ENCODE results near the gene ZNF497. TPM values are rescaled to one million over a fixed set of nuclear protein-coding genes. Genes with fewer than 3 reads are reported as not detected.
A peak's percentile ranks its signal among the peaks of the same experiment; 100 is the strongest.

ZNF497 gene
- total and polyA plus RNA-seq, 10 of the 15 experiments (the other 5 are each of a cell fraction or from before 2014, with no cell fraction given), result 0.09 to 0.82 (median 0.28) TPM

- Histone ChIP-seq H2AFZ (ENCODE audit: control insufficient read depth, low read depth, low read length) (peak within 1 kb of the TSS; percentile 68), H3K4me2 (ENCODE audit: control insufficient read depth, insufficient read depth) (peak within 1 kb of the TSS; percentile 88), H3K4me3 (peak within 1 kb of the TSS; percentile 97), H3K27ac (ENCODE audit: control insufficient read depth, insufficient read depth) (peak within 1 kb of the TSS; percentile 97), H3K36me3 (ENCODE audit: control insufficient read depth in 2 of 2, insufficient read depth in 2 of 2, low read length in 1 of 2) (peaks cover 0 to 14% of the 10 kb centered on the region in 2 experiments), H4K20me1 (ENCODE audit: control insufficient read depth, insufficient read depth) (no peaks in the 10 kb centered on the region), H3K27me3 (replicated peaks in 1 of 2; ENCODE audit: control insufficient read depth in 2 of 2, insufficient read depth in 2 of 2, low read length in 1 of 2) (no peaks in the 10 kb centered on the region), H3K9ac (ENCODE audit: control insufficient read depth, insufficient read depth, low read length) (peak within 1 kb of the TSS; percentile 96), H3K4me1 (ENCODE audit: control insufficient read depth, insufficient read depth, low read length) (peaks cover 15% of the 10 kb centered on the region), H3K9me3 (replicated peaks; ENCODE audit: control insufficient read depth, insufficient read depth, low read length) (no peaks in the 10 kb centered on the region), H3K79me2 (ENCODE audit: control insufficient read depth, insufficient read depth, low read length) (peaks cover 44% of the 10 kb centered on the region)
- TSS peak; percentile 97 for BruUV-seq (replicated peaks)
- whole genome bisulfite sequencing (ENCODE audit: insufficient coverage, insufficient replicate concordance, low lambda C conversion rate, missing lambda C conversion rate), result 1% methylated on average over 58 of the region's 64 CpGs
- intact Hi-C loops (cut with micrococcal nuclease; ENCODE audit: unreplicated experiment), result no loop called here
- DNase-seq (ENCODE audit: low read depth, low spot score) (peak; percentile 96), ATAC-seq (peak; percentile 90), FAIRE-seq (peak; percentile 93)
- ChIA-PET CTCF (interaction anchor here (0.6 kb wide), 1 partner anchor 56 kb away, joined by 3 read pairs; no protein-coding TSS in a partner anchor), RAD21 (ENCODE audit: unreplicated experiment) (interaction anchor here (1.0 kb wide), 2 partner anchors 22 to 25 kb away, joined by 3 read pairs; partner anchors contain the start of gene ZNF584), POLR2A (interaction anchor here (1.5 kb wide), 1 partner anchor 102 kb away, joined by 4 read pairs; no protein-coding TSS in a partner anchor), SMC1A (ENCODE audit: uncharacterized antibody, unreplicated experiment) (interaction anchor here (1.5 kb wide), 1 partner anchor 23 kb away, joined by 3 read pairs; no protein-coding TSS in a partner anchor)
- in situ Hi-C loops (cut with MboI), result no loop called here
- peak; percentile 99 for TF ChIP-seq NR2C1 (IDR thresholded peaks at IDR 0.05)
- TF ChIP-seq ZNF622 (IDR thresholded peaks at IDR 0.05), result no peak
- TF ChIP-seq BMI1 (IDR thresholded peaks at IDR 0.05; ENCODE audit: borderline replicate concordance), result no peak
- no peak for TF ChIP-seq MEF2A (IDR thresholded peaks at IDR 0.05; ENCODE audit: insufficient read depth, low read depth, low read length)
- TF ChIP-seq NBN (IDR thresholded peaks at IDR 0.05), result no peak
- TF ChIP-seq IKZF1 (conservative IDR thresholded peaks at IDR 0.05), result peak; percentile 90
- peak; percentile 86 for TF ChIP-seq NR2C2 (IDR thresholded peaks at IDR 0.05; ENCODE audit: borderline replicate concordance, control insufficient read depth, insufficient read length, low read depth)
- no peak for TF ChIP-seq ZZZ3 (IDR thresholded peaks at IDR 0.05; ENCODE audit: control insufficient read depth, insufficient read length, low read depth)
- peak; percentile 85 for TF ChIP-seq SP1 (IDR thresholded peaks at IDR 0.05; ENCODE audit: low read depth, low read length)
- peak; percentile 93; the same call in 2 of the 3 replicates for TF ChIP-seq POU2F2 (IDR thresholded peaks at IDR 0.05; ENCODE audit: borderline replicate concordance, low read depth, low read length)
- TF ChIP-seq NFYA (IDR thresholded peaks at IDR 0.05; ENCODE audit: borderline replicate concordance, low read depth, low read length), result no peak
- peak; percentile 93 for TF ChIP-seq SMARCA5 (IDR thresholded peaks at IDR 0.05)
- peak; percentile 49 for TF ChIP-seq MLLT1 (IDR thresholded peaks at IDR 0.05)
- TF ChIP-seq EP300 (IDR thresholded peaks at IDR 0.05; ENCODE audit: borderline replicate concordance in 1 of 2, control insufficient read depth in 1 of 2, low read depth in 2 of 2, low read length in 2 of 2), result no peak
- no peak for TF ChIP-seq WRNIP1 (IDR thresholded peaks at IDR 0.05; ENCODE audit: borderline replicate concordance, low read depth, low read length)
- no peak for TF ChIP-seq IRF5 (IDR thresholded peaks at IDR 0.05; ENCODE audit: borderline replicate concordance)
- TF ChIP-seq BRCA1 (IDR thresholded peaks at IDR 0.05; ENCODE audit: low read depth, low read length), result no peak
- peak; percentile 44; the same call in 1 of the 2 replicates for TF ChIP-seq PAX5 (IDR thresholded peaks at IDR 0.05; ENCODE audit: borderline replicate concordance, low read depth, low read length)
- TF ChIP-seq CHD2 (IDR thresholded peaks at IDR 0.05; ENCODE audit: borderline replicate concordance, low read depth, low read length), result peak; percentile 76
- no peak; the same call in 1 of the 2 replicates for TF ChIP-seq FOXM1 (IDR thresholded peaks at IDR 0.05; ENCODE audit: low read depth, low read length)
- peak; percentile 94 for TF ChIP-seq CBFB (IDR thresholded peaks at IDR 0.05; ENCODE audit: low read depth)
- peak; percentile 84; the same call in 1 of the 2 replicates for TF ChIP-seq SREBF1 (IDR thresholded peaks at IDR 0.05; ENCODE audit: low read length)
- TF ChIP-seq HDGF (IDR thresholded peaks at IDR 0.05), result no peak; the same call in 1 of the 2 replicates
Measured at GRCh38 chr19:58386576-58387337, 24.2 kb upstream of the ZNF497 start, which contains the start of gene RPS5. TSS of gene RPS5 (plus strand) at chr19:58387269. CDS start at chr19:58388138, 869 bp downstream.

All from GM12878 (cell line).